ENCODE results near the gene MAPT.

DNA sequence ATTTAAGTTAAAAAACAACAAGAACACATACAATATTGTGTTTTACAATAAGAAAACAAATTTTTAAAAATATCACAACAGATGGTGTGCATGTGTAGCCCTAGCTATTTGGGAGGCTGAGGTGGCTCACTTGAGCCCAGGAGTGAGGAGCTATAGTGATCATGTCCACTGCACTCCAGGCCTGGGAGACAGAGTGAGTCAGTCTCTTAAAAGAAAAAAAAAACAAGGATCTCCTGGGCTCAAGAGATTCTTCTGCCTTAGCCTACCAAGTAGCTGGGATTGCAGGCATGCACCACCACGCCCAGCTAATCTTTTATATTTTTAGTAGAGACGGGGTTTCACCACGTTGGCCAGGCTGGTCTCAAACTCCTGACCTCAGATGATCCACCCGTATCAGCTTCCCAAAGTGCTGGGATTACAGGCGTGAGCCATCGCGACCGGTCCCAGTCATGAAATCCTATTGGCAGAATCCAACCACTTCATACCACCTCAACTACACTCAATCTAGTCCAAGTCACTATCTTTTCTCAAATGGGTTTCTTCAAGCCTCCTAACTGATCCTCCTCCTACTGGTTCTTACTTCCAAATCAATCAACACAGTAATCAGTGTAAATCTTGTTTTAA, 159.7 kb downstream of the MAPT start:
- TF ChIP-seq CTCF (IDR thresholded peaks at IDR 0.05) (no peak), POLR2A (IDR thresholded peaks at IDR 0.05) (no peak), POLR2AphosphoS5 (IDR thresholded peaks at IDR 0.05) (no peak)
